MG63 (cell line): ENCODE measurements around the gene THEMIS2. TPM values are rescaled to one million over a fixed set of nuclear protein-coding genes. Genes with fewer than 3 reads are reported as not detected.
"Not testable (repeated sequence)": the region's sequence is repeated elsewhere in the genome, so short reads cannot be mapped to it uniquely, and the experiment has no call there.

ENCODE experiments used
- DNase-seq: peaks from one replicate; pipeline ENCODE4 v3.0.0-alpha.2; 2020
- H3K27me3 ChIP-seq: fragments of 250-450 bp; sonication (Bioruptor Pico); 2 replicates; pipeline ENCODE4 v1.5.1; 2020; ENCODE audit warnings: mild to moderate bottlenecking, moderate library complexity
- H3K36me3 ChIP-seq: fragments of 250-450 bp; sonication (Bioruptor Pico); 2 replicates; pipeline ENCODE4 v1.5.1; 2020; ENCODE audit warnings: mild to moderate bottlenecking, moderate library complexity
- H3K4me3 ChIP-seq: fragments of 250-450 bp; sonication (Bioruptor Pico); 2 replicates; pipeline ENCODE4 v1.5.1; 2020; ENCODE audit warnings: mild to moderate bottlenecking, moderate library complexity
- H3K9me3 ChIP-seq: fragments of 250-450 bp; sonication (Bioruptor Pico); 2 replicates; pipeline ENCODE4 v1.5.1; 2020; ENCODE audit warnings: mild to moderate bottlenecking, moderate library complexity
- total RNA-seq: library from RNA; depleted of rRNA; stranded (reverse); fragments of >200 nt; shearing (Covaris generic); gene quantifications from 2 replicates; pipeline ENCODE4 v1.2.3, GENCODE V29; 2014; ENCODE audit warnings: low replicate concordance

THEMIS2 gene
- total RNA-seq, 1 experiment from 2014 or later: 8.9 TPM

DNA sequence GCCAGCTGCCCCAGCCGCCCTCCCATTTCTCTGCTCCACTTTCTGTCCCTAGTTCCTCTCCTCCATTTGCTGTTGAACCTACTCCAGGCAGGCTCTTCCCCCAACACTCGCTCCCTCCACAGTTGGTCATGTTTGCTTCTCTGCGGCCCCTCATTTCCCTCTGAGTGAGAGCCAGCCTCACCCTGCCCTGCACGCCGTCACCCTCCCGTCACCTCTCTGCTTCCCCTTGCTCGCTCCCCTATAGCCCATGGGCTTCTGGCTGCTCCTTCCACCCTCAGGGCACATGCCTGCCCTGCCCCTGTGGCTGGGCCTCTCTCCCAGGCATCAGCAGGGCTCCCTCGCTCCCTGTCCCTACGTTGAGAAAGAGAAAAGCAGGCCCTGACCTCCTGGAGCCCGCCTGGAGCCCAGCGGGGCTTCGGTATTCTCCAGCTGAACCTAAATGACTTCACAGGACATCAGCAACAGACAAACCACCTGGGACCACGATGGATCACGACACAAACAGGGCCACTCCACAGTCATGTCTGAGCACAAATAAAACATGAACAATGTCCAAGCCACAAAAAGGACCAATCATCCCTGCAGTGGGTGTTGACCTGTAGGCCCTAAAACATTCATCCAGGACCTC, 13.3 kb upstream of the THEMIS2 start:
- no peaks in the 10 kb centered on the region for H3K27me3 ChIP-seq
- H3K4me3 ChIP-seq: no peak overlapping the region

DNA sequence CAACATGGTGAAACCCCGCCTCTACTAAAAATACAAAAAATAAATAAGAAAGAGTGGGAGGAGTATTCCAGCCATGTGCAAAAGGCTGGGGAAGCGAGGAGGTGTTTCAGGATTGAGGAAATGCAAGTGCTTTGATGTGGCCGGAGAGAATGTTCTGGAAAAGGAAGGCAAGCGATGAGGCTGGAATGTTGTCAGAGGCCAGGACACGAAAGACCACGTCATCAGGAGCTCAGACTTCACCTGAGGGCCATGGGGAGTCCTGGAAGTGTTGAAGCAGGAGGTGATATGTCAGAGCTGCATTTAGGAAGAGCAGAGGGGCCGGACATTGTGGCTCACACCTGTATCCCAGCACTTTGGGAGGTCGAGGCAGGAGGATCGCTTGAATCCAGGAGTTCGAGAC, 10.9 kb upstream of the THEMIS2 start:
- no peaks in the 10 kb centered on the region for H3K9me3 ChIP-seq
- DNase-seq: no peak
- no peak overlapping the region for H3K4me3 ChIP-seq
- H3K36me3 ChIP-seq: no peaks in the 10 kb centered on the region
- no peaks in the 10 kb centered on the region for H3K27me3 ChIP-seq

More for the DNA sequence above, 13.3 kb upstream of the THEMIS2 start:
- no peaks in the 10 kb centered on the region for H3K36me3 ChIP-seq
- no peaks in the 10 kb centered on the region for H3K9me3 ChIP-seq
- DNase-seq: no peak

DNA sequence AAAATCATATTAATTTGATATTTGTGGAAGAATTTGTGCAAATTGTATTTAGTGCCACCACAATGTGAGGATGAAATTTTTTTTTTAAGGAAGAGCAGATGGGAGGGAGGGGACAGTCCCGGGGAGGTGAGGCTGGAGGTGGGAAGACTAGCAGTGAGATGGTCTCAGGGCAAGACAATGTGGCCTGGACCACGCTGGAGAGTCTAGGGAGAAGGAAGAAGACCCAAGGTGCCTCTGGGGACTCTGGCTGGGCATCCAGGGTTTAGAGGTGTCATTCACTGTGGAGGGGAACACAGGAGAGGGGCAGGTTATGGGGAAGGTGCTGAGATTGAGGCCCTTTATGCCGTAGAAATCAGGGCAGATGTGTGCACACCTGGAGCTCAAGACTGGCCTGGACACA, 10.3 kb upstream of the THEMIS2 start:
- Histone ChIP-seq H3K9me3 (no peaks in the 10 kb centered on the region), H3K36me3 (no peaks in the 10 kb centered on the region), H3K4me3 (no peak overlapping the region), H3K27me3 (no peaks in the 10 kb centered on the region)
- DNase-seq: no peak

DNA sequence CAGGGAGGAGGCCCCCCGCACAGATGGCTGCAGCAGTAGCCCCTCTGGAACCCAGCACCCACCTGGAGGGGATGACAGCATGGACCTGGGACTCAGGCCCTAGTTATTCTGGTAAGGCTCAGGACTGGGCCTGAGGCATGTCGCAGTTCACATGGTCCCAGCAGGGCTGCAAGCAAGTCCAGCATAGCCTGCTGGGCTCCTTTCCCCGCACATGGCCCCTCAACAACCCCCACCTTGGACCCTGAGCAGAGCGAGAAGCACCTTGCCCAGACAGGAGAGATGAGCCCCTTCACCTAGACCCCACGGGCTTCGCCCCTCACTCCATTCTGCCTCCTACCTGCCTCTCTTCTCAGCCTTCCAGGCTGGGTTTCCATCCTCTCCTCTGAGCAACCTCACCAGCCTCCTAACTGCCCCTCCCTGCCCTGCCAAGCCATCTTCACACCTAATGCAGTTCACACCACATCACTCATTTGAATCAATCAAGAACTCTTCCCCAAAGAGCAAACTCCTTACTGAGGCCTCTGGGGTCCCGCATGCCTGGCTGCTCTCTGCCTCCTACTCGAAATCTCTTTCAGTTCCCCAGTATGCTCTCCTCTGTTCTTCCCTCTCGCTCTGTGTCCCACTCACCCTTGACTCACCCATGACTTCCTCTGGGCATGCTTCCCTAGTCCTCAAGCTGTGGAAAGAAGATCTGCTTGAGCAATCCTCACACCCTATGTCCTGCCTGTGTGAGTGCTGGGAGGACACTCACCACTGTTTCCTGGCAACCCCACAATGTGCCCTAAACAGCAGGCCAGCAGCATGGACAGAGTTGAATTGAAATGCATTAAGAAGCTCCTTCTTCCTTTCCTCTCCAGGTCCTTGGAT, 9.4 kb upstream of the THEMIS2 start:
- Histone ChIP-seq H3K4me3 (peak overlapping the region; percentile 5; the same call in 1 of the 2 replicates), H3K27me3 (no peaks in the 10 kb centered on the region)
- peak; percentile 96 for DNase-seq

DNA sequence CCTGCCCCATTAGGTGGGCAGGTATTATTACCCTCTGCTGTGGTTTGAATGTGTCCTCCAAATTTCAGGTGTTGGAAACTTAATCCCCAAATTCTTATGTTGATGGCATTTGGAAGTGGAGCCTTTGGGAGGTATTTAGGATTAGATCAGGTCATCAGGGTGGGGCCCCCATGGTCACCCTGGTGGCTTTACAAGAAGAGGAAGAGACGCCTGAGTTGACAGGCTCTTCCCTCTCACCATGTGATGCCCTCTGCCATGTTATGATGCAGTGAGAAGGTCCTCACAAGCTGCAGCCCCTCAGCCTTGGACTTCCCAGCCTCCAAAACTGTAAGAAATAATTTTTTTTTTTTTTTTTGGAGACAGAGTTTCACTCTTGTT, 8.8 kb upstream of the THEMIS2 start:
- no peak for DNase-seq
- no peaks in the 10 kb centered on the region for H3K27me3 ChIP-seq
- no peaks in the 10 kb centered on the region for H3K9me3 ChIP-seq
- H3K36me3 ChIP-seq: no peaks in the 10 kb centered on the region
- no peak overlapping the region for H3K4me3 ChIP-seq

More for the DNA sequence above, 9.4 kb upstream of the THEMIS2 start:
- H3K9me3 ChIP-seq: no peaks in the 10 kb centered on the region
- no peaks in the 10 kb centered on the region for H3K36me3 ChIP-seq

DNA sequence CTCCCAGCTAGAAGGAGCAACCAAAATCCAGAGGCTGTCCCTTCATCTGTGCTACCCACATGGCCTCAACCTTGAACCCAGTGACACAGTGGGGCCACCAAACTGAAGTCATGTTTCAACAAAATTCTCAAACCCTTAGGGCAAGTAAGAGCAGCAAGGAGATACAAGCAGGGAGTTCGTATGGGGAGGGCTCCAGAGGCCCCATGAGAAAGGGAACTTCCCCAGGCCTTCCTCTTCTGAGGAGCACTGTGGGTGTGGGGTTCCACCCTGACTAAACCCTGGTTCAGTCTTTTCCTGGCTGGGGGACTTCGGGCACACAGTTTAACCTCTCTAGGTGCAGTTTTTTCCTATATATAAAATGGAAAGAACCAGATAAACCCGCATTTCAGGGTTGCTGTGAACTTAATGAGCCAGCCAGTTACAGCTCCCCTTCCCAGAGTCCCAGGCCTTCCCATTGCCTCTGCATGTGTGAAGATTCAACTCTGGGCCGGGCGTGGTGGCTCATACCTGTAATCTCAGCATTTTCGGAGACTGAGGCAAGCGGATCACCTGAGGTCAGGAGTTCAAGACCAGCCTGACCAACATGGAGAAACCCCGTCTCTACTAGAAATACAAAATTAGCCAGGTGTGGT, 8.0 kb upstream of the THEMIS2 start:
- H3K9me3 ChIP-seq: no peaks in the 10 kb centered on the region
- H3K36me3 ChIP-seq: no peaks in the 10 kb centered on the region
- H3K4me3 ChIP-seq: no peak overlapping the region
- H3K27me3 ChIP-seq: no peaks in the 10 kb centered on the region
- DNase-seq: no peak

DNA sequence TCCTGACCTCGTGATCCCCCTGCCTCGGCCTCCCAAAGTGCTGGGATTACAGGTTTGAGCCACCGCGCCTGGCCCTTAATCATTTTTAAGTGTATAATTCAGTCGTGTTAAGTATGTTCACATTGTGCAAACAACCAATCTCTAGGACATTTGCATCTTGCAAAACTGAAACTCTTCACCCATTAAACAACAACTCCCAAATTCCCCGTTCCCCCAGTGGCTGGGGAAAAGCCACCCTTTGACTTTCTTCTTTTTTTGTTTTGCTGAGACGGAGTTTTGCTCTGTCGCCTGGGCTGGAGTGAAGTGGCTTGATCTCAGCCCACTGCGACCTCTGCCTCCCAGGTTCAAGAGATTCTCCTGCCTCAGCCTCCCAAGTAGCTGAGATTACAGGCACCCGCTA, 6.5 kb upstream of the THEMIS2 start:
- no peak for DNase-seq
- Histone ChIP-seq H3K27me3 (no peaks in the 10 kb centered on the region), H3K36me3 (no peaks in the 10 kb centered on the region), H3K9me3 (no peaks in the 10 kb centered on the region), H3K4me3 (no peak overlapping the region)

DNA sequence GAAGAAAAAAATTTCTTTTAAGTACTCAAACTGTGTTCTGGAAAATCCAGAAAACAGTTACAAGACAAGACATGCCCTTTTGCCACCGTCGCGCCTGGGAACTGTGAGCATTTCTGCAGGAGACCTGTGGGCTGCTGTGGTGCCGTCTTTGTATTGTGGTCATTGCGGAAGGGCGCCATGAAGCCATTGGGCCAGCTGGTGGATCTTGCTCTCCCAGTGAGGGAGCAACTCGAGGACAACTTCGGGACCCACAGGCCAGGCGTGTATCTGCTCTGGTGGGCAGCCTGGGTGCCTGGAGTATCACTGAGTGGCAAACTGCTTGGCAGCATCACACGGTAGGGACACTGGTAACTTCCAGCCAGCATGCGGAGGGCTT, 3.8 kb upstream of the THEMIS2 start:
- Histone ChIP-seq H3K36me3 (no peaks in the 10 kb centered on the region), H3K9me3 (no peaks in the 10 kb centered on the region), H3K27me3 (no peaks in the 10 kb centered on the region), H3K4me3 (no peak overlapping the region)
- no peak for DNase-seq

DNA sequence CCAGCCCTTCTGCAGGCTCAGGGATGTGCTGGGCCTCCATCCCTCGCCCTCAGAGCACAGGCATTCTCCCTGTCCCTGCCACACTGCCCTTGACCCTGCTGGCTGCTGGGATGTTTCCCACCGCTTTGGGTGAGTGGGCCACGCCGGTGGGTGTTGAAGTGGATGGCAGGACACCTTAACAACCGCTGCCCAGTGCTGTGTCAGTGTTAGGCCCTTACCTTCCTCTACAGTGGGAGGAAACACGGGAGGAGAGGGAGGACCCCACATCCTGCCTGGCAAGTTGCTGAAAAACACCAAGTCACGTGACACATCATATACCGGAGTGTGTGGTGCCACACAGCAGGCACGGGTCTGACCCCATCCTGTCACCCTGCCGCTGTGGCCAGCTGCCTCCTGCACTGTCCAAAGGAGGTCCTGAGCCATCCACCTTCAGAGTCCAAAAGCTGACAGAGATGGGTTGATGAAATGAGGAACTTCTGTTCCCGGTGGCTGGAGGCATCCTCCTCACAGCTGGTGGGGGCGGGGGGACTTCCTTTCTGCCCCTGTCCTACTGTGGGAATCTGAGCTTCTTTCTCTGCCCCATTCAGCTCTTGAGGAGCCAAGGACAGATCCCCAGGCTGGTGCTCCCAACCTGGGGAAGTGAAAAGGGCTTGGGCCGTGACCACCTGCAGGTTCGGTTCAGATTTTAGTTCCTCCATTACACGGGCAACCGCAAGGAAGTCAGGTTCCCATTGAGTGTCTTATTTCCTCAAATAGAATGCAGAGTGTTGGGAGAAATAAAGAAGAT, 3.2 kb upstream of the THEMIS2 start:
- no peaks in the 10 kb centered on the region for H3K36me3 ChIP-seq
- no peak for DNase-seq
- H3K4me3 ChIP-seq: no peak overlapping the region
- no peaks in the 10 kb centered on the region for H3K27me3 ChIP-seq
- no peaks in the 10 kb centered on the region for H3K9me3 ChIP-seq

DNA sequence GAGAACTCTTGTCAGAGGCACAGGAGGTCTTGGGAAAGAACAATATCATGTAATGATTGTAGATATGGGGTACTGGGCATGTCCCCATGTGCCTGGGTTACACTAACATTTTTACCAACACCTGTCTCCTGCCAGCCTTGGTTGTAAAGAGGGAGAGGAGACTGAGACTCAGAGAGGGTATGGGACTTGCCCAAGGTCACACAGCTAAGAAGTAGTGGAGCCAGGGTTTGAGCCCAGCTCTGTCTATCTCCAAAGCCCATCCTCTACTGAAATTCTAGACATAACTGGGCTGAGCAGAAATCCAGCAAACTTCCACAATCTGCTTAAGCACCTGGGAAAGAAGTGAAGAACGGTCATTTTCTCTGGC, 2.6 kb upstream of the THEMIS2 start:
- Histone ChIP-seq H3K27me3 (no peaks in the 10 kb centered on the region), H3K4me3 (no peak overlapping the region), H3K9me3 (no peaks in the 10 kb centered on the region), H3K36me3 (no peaks in the 10 kb centered on the region)
- DNase-seq: no peak

DNA sequence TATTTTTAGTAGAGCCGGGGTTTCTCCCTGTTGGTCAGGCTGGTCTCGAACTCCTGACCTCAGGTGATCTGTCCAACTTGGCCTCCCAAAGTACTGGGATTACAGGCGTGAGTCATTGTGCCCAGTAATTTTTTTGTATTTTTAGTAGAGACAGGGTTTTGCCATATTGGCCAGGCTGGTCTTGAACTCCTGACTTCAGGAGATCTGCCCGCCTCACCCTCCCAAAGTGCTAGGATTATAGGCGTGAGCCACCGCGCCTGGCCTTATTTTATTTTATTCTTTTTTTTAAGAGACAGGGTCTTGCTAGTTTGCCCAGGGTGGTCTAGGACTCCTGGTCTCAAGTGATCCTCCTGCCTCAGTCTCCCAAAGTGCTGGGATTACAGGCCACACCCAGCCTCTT, 1.3 kb upstream of the THEMIS2 start:
- not testable (repeated sequence) for H3K9me3 ChIP-seq, H3K36me3 ChIP-seq, H3K27me3 ChIP-seq, DNase-seq, H3K4me3 ChIP-seq

DNA sequence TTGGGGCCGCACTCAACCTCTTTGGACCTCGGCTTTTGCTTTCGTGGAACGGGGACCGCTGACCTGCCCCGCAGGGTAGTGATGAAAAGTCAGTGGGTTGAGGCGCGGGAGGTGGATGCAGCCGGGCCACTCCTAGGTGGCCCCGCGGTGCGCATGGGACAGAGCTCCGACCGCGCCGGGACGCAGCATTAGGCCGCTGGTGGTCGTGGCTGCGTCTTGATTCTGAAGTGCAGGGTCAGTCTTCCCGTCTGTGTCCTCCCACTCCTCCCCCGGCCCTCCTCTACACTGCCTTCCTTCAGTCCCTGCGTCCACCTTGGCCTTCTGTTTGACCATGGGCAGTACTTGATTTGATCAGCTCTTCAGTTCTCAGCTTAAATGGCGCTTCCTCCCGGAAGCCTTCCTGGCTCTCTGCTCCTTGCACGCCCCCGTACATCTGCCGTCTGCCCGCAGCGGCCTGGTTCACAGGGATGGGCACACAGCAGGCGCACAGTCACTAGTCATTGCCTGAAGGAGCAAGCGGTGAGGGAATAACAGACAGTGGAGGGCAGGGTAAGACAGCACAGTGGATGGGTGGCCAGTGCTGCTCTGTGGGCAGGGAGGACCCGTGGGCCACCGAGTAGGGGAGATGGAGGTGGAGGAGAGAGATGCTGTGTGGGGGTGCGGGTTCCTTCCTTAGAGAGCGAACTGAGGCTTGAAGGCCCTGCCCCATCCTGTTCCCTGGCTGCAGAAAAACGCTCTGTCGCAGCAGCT, 633 bp downstream of the THEMIS2 start:
- Histone ChIP-seq H3K36me3 (no peaks in the 10 kb centered on the region), H3K4me3 (peak overlapping the region; percentile 55), H3K9me3 (no peaks in the 10 kb centered on the region), H3K27me3 (no peaks in the 10 kb centered on the region)
- DNase-seq: peak; percentile 56

DNA sequence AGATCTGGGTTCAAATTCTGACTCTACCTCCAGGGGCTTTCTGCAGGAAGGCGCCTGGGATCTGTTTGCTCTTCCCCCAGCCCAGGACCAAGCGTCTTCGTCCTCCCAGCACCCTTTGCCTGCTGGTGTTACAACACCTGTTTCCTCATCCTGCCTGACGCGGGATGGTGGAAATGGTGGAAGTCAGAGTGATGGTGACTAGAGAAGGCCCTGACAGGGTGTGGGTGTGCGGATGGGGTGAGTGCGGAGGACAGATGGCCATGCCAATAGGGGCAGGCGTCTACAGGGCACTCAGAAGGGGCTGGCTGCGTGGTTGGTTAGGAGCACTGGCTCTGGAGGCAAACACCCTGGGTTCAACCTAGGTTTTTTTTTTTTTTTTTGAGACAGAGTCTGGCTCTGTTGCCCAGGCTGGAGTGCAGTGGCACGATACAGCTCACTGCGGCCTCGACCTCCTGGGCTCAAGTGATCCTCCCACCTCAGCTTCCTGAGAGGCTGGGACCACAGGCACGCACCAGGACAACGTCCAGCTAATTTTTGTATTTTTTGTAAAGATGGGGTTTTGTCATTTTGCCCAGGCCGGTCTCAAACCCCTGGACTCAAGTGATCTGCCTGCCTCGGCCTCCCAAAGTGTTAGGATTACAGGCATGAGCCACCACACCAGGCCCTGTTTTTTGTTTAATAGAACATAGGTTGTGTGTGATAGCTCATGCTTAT, 1.5 kb downstream of the THEMIS2 start:
- H3K36me3 ChIP-seq: no peaks in the 10 kb centered on the region
- no peaks in the 10 kb centered on the region for H3K27me3 ChIP-seq
- no peak for DNase-seq
- H3K4me3 ChIP-seq: no peak overlapping the region
- H3K9me3 ChIP-seq: no peaks in the 10 kb centered on the region

DNA sequence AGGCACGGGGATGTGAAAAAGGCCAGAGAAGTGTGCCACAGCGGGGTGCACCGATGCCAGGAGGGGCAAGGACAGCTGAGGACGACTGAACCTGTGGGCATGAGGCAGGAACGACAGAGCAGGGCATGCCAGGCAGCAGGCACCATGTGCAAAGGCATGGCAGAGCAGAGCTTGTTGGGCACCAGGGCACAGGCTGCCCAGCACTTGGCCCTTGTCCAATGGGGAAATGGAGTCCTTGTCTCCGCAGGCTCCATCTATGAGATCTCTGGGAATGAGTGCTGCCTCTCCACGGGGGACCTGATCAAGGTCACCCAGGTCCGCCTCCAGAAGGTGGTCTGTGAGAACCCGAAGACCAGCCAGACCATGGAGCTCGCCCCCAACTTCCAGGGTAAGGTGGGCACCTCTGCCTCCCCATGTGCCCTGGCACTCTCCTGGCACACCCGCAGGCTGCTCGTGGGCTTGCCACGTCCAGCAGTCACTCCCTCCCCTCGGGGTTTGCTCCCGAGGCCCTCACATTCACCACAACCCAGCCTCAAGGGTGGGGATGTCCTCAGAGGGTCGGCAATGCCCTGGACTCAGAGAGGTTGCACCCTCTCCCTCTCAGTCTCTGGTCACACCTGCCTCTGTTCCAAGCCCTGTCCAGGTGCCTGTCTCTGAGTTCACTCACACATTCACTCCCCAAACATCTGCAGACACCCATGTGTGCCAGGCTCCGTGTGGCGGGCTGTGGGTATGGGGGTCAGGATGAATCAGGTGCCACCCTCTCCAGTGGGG, 4.2 kb downstream of the THEMIS2 start:
- no peaks in the 10 kb centered on the region for H3K9me3 ChIP-seq
- no peaks in the 10 kb centered on the region for H3K27me3 ChIP-seq
- no peaks in the 10 kb centered on the region for H3K36me3 ChIP-seq
- no peak overlapping the region for H3K4me3 ChIP-seq
- DNase-seq: no peak

DNA sequence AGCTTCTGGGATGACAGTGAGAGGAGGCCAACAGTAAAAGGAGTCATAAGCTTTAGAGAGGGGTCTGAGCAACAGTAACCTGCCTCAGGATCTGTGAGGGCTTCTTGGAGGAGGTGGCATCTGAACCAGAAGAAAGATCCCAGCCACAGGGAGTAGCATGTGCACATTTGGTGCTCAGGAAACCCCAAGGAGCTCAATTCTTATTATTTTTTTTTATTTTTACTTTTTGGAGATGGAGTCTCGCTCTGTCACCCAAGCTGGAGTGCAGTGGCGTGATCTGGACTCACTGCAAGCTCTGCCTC, 4.7 kb downstream of the THEMIS2 start:
- Histone ChIP-seq H3K9me3 (no peaks in the 10 kb centered on the region), H3K36me3 (no peaks in the 10 kb centered on the region), H3K27me3 (no peaks in the 10 kb centered on the region), H3K4me3 (no peak overlapping the region)
- DNase-seq: no peak
